OCI-LY3 (cell line): ENCODE results near the gene SPEM2.

Experiments used
- EZH2phosphoT487 ChIP-seq: fragments of 200-600 bp; shearing (Covaris generic); IDR thresholded peaks from 2 replicates; pipeline ENCODE4 v1.6.1; 2018; ENCODE audit warnings: antibody characterized with exemption, mixed run types, low read depth
- TF ChIP-seq, protein P1 (sequence below): fragments of 200-600, 300-600 bp; sonication (generic); IDR thresholded peaks from 2 replicates; pipeline ENCODE4 v1.5.1; 2014; ENCODE audit warnings: antibody characterized with exemption, low read length, low read depth

DNA sequence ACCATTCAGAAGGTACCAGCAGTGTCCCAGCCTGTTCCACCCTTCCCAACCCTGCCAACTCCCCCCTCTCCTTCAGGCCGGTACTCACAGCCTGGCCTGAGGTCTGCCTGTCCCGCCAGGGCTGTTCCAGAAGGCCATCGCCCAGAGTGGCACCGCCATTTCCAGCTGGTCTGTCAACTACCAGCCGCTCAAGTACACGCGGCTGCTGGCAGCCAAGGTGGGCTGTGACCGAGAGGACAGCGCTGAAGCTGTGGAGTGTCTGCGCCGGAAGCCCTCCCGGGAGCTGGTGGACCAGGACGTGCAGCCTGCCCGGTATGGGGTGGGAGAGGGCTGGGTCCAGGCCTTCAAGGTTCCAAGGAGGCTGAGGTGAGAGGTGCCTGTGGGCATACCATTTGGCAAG is 10.6 kb upstream of the SPEM2 start:
- TF ChIP-seq, protein P1, sequence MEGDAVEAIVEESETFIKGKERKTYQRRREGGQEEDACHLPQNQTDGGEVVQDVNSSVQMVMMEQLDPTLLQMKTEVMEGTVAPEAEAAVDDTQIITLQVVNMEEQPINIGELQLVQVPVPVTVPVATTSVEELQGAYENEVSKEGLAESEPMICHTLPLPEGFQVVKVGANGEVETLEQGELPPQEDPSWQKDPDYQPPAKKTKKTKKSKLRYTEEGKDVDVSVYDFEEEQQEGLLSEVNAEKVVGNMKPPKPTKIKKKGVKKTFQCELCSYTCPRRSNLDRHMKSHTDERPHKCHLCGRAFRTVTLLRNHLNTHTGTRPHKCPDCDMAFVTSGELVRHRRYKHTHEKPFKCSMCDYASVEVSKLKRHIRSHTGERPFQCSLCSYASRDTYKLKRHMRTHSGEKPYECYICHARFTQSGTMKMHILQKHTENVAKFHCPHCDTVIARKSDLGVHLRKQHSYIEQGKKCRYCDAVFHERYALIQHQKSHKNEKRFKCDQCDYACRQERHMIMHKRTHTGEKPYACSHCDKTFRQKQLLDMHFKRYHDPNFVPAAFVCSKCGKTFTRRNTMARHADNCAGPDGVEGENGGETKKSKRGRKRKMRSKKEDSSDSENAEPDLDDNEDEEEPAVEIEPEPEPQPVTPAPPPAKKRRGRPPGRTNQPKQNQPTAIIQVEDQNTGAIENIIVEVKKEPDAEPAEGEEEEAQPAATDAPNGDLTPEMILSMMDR, result no peak
- no peak for TF ChIP-seq EZH2phosphoT487
